Stimulated activated CD4-positive, alpha-beta T cell treated with anti-CD3 and anti-CD28 coated beads, Interleukin-1b, Interleukin-23, amount 100 ng/mL, for 4 hours (primary cell): ENCODE data around the gene PRKCB.

ENCODE experiments used
- DNase-seq, 2 donors: peaks; one replicate each; pipeline ENCODE4 v3.0.0-alpha.2; 2020; ENCODE audit warnings: low read depth in 2 of 2

Gene PRKCB

DNA sequence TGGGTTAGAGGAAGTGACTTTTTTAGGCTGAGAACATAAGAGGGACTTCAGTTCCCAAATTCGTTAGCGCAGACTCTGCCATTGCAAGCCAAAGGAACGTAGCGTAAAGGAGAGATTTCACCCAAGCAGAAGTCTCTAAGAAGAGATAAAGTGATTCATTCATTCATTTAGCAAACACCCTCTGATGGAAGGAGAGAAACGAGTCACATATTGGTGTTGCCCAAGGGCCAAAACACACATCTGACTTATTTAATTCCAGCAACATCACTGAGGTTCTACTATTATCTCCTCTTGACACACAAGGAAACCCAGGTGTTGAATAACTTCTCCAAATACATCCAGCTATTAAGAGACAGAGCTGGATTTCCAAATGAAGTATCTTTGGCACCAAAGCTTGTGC is 334.6 kb downstream of the PRKCB start:
- no peak for DNase-seq

DNA sequence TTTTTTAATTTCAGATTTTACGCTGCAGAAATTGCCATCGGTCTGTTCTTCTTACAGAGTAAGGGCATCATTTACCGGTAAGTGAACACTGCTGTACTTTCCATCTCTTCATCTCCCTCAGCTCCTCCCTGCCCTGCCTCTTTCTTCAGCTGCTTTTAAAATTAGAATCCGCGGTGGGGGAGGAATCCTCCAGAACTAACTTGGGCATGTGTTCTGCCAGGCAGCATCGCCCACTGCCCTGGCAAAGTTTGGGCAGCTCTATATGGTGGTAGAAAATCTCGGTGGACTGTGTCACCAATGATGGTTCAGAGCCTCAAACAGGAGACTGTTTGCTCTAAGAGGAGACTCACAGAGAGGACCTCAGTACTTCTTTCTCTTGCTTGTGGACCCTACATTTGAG is 338.7 kb downstream of the PRKCB start:
- DNase-seq, result no peak

DNA sequence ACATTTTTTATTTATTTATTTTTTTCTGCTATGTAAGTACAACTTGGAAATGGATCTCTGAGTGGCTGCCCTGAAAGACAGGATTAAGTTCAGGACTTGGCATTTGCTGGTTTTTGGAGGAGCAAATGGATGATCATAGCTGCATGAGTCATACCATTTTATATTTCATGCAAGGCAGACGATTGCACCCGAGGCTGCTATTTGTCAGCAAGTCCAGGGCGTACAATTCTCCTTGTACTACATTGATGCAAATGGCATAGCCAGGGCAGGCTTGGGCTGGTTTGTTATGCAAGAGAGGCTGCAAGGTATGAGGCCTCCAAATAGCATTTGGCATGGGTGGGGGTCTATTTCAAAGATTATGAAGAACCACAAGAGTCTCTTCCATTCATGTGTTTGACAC is 339.2 kb downstream of the PRKCB start:
- no peak for DNase-seq

DNA sequence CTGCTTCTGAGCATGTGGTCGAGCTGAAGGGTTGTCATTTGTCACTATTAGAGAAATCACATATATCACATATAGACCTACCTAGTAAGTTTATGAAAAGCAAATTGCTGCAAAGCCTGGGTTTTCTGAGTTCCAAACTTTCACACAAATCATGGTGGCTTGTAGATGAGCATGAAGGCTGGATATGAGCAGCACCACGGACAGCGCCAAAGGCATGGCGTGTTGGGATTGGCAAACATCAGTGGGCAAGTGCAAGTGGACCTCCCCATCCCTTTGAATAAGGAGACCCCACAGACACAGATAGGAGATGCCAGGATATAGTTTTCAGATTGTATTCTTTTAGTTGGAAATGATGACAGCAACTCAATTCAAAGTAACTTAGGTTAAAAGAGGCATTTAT is 342.7 kb downstream of the PRKCB start:
- DNase-seq, result peak in 1 of 2 donors; percentile 1

DNA sequence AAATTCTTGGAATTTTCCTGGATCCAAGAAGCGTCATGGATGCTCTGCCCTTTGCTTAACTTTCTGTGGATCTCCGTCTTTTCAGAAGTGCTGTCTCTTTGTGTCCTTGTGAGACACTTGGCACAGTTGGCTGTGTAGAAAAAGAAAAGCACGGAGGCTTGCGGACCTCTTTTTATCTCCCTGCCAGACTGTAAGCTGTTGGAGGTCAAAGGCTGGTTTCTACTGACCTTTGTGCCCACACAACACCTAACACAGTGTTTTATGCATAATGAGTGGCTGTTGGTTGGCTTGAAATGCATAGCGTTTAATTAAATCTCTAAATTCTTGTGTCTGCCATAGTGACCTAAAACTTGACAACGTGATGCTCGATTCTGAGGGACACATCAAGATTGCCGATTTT is 344.7 kb downstream of the PRKCB start:
- DNase-seq, result no peak

DNA sequence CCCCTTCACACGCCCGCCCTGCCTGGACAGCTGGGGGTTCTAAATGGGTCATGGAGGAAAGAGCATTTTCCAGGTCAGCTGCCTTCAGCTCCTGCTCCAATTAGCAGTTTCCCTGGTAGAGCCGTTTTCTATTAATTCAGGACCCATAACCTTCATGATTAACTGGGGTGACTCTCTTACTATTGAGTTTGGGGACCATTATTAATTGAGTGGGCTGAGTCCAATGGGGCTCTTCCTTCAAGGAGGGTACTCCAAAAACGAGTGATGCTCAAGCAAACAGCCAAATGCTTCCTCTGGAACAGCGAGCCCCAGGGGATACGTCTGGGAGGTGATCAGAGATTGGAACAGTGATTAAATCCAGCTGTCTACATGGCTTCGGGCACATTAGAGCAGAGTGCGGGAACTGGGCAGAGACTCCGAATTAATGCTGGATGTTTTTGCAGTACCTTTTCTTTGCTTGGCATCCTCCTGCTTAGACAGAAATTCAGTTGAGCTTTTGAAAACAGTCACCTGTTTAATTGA is 352.3 kb downstream of the PRKCB start:
- no peak for DNase-seq

DNA sequence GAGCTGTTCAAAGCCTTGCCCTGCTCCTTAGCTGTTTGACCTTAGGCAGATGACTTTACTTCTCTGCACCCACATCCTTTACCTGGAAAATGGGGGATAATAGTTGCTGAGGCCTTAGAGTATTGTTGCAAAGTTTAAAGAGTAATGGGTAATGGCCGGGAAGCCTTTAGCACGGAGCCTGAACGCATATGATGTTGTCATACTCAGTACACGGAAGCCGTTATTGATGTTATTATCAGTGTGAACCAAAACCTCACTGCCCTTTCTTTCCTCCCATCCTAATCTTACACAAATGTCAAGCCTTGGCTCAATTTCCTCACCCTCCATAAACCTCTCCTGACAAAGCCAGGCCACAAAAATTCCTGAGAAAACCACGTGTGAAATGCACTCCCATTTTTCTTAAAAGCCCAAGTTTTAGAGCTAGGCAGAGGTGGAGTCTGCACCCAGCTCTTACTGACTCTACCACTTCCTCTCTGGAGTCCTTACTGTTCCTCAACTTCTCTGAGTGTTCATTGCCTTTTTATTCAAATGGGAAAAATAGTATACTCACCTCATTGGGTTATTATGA is 353.1 kb downstream of the PRKCB start:
- DNase-seq, result no peak

DNA sequence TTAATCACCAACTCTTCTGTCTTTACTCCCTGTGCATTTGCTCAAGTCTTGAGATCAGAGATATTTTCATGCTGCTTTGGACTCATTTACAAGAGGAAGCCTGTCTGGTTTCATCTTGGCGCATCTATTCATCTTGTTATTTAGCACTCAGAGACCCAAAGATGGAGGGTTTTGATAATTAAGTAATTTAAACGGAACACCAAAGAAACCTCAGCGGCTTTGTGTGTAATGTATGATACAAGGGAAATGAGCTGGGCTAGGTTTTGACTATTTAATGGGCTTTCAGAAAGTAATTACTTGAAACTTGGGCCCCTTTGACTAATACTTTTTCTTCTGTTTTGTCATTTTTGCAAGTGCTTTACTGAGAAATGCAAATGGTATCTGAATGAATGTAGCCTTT is 354.2 kb downstream of the PRKCB start:
- no peak for DNase-seq

DNA sequence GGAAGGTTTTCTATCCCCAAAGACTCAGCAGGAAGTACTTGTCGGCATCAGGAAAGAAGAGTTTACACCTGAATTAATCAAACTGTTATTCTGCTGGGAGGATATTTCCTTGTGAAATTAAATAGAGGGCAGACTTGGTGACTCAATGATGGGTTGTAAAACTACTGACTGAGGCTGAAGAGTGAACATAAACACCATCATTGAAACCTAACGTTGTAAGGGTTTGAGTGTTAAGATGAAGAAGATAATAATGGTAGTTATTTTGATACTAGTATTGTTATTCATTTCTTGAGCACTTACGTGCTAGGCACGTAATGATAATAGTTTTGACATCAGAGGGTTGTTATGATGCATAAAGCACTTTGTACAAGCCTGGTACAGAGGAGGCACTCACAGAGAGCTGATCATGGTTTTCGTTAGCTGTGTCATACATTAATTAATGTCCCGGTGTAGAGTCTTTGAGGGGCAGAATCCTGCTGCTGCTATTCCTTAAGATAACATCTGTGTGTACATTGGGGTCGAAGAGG is 356.2 kb downstream of the PRKCB start:
- no peak for DNase-seq

DNA sequence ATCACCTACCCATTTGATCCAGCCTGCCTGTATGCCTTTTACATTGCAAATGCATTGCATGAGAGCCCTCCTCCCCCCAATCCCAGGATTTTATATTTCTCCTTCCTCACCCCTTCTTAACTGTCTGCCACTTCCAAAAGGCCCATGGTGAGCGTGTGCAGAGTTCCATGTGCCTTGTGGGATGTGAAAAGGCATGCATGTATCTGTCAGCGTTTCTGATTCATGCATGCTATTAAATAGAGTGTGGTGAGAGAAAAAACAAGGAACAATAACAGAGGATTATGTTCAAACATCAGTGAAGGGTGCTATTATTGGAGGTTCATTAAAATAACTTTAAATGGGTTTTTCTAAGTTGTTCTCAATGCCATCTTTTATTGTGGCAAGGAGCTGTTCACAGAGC is 359.4 kb downstream of the PRKCB start:
- DNase-seq, result no peak

DNA sequence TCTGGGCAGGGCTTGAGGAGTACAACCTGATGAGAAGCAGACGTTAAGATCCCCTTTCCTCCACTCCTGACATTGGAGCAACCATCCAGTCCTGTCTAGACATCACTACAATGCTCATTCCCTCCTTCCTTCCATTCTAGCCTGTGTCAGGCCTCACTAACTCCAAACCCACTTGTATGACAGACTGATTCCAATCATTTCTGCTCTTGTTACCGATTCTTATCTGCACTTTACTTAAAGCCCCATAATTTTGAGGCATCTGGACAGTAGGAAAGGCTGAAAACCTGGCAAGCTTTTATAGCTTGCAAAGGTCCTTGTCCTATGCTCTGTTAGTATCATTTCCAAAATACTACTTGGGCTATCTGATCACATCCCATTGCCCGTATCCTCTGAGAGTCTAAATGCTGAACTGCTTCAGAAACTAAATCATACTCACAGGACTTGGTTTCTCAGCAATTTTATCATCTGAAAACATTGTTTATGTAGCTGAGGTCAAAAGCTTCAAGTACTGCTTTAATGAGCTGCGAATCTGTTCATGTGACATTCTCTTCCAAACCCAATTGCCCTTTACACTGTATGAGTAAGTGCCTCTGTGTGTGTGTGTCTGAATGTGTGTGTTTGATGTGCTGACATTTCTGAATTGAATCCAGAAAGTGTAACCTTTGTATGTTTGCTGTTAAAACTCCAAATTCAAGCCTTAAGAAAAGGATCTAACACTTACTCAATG is 363.2 kb downstream of the PRKCB start:
- DNase-seq, result no peak

DNA sequence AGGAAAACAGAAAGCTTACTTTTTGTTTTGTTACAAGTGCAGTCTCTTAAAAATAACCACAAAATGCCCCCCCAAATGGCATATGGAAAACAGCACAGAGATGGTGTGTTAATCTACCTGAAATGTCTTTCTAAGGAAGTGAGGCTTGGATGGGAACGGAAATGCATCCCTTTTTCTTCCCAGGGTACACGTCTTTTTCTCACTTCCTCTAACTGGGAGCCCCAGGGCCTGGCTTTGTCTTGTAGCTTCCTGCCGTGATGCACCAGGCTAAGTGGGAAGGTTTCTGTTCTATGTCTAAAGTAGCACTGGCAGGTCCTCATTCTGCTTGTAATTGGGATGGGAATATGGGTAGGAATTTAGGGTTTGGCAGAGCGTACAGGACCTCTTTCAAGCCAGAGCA is 367.9 kb downstream of the PRKCB start:
- no peak for DNase-seq

DNA sequence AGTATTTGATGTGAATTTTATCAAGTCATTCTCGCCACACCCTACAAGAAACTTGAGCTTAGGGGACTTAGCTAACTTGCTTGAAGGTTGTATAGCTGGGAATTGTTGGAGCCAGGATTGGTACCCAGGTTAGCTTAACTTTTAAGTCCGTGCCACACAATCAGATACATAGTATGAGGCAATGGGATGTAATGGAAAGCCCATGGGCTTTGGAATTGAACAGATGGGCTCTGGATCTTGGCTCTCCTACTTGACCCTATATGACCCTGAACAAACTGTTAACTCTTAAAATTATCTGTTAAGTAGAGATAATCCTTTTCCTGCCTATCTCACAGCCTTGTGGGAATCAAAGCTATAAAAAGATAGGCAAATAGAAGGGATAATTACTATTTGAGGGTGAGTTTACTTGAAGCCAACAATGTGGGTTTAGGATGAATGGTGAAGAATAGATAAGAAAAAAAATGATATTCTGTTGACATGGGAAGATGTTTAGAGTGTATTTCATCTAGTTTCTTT is 368.4 kb downstream of the PRKCB start:
- no peak for DNase-seq

DNA sequence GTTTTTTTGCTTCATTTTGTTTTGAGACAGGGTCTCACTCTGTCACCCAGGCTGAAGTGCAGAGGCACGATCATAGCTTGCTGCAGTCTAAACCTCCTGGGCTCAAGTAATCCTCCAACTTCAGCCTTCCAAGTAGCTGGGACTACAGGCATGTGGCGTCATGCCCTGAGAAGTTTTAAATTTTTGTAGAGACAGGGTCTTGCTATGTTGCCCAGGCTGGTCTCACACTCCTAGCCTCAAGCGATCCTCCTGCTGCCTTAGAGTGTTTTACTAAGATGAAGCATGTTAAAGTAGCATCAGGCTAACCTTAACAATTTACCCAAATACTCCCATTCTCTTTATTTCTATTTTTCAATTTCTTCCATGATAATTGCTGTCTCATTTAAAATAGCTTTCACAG is 371.1 kb downstream of the PRKCB start:
- no peak for DNase-seq

DNA sequence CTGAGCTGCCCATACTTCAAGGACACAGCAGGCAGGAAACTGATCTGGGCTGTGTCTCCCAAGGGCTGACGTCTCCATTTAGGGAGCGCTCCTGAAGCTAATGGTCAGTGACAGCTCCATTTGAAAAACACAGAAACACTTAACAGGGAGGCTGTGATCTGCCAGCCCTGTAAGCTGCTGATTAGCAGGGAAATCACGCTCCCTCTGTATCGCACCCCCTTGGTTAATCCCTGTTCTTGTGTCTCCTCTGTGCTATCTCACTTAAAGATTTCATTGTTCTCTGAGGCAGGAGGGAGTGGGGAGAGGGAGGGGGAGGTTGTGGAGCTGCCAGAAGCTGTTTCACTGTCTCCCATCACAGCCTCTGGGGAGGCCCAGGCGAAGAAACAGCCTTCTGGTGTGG is 372.9 kb downstream of the PRKCB start:
- no peak for DNase-seq

DNA sequence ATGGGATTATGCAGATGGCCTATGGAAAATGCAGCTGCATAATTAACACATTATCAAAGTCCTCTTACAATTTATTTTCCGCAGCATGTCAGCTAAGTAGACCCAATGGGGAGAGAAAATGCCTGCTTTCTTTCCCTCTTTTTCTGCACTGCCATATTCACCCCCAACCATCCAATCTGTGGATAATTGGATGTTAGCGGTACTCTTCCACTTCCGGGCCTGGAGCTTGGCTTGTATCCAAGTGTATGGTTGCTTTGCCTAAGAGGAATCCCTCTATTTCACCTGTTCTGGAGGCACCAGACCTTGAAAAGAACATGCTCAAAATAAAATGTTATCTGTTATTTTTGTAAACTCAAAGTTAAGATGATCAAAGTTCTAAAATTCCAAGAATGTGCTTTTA is 379.2 kb downstream of the PRKCB start:
- no peak for DNase-seq

DNA sequence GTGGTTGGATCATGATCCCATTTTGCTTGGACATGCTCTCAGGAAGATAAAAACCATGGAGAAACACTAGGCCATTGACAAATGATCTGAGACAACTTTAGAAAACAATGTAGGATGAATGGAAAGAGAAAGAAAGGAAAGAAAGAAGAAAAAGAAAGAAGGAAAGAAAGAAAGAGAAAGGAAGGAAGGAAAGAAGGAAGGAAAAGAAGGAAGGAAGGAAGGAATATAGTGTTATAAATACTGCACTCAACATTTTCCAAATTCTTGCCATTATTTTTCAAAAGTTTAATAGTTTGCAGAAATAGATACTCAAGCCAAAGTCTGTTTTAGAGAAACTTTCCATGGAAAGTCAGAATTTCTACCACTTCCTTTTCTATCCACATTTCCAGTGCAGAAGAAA is 381.2 kb downstream of the PRKCB start:
- DNase-seq, result no peak

DNA sequence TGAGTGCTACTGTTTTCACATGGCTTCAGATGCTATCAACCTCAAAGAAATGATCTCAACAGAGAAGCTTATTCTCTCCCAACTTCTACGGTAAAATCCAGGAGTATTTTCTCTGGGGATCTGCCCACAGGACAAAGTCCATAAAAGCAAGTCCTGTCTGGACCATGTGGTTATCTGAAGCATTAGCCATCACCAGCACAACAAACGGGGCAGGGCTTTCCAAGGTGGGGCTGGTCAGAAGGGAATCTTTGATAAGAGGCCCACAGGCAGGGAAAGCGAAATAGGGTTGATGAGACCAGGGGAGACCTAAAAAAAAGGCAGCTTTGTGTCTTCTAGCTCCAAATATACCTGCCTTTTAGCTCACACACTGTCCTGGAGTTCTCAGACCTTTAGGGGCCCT is 381.7 kb downstream of the PRKCB start:
- DNase-seq, result no peak

DNA sequence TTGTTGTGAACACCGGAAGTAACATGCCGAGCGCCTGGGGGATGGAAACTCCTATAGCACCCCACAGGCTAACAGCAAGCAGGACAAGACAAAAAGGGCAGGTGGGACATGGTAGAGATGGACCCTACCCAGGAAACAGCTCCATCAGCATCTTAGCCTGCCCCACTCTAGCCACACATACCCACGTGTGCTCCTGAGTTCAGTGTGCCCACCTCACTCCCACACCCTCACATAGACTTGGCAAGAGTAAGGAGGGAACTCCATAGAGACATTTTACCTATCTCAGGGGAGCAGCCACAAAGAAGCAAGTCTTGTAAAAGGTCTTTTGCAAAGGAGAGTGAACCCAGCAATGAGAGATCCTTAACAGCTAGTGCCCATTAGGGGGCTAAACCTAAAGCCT is 382.5 kb downstream of the PRKCB start:
- no peak for DNase-seq

DNA sequence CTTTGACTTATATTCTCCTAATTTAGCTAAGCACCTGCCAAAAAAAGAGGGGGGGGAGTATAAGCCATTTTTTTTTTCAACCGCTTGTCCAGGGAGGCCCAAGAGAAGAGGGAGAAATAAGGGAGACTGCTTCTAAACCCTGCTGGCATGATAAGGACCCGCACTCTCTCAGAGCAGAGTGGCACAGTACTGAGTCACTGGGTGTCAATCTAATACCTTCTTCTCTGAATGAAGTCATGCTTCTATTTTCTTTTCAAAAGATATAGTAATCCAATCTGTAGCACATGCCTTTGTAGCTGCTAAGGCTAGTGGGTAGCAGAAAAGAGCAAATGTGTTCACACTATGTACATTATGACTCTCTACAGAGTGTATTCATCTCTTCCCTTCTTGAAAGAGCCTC is 385.4 kb downstream of the PRKCB start:
- DNase-seq, result no peak

DNA sequence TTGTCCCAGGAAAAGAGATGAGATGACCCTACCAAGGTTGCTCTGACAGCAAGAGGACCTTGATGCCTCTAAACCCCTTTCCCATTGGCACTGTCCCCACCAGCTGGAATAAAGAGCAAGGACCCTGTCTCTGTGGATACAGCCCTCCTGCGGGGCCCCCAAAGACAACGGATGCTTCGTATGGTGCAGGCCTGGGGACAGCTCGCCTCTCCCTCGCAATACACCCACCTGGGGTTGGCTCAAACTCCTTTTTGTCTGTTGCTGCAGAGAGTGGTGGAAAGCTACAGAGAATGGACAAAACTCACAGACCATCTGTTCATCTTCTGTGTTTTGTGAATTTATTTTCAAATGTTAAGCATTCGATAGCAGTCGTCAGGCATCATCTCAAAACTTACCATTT is 392.7 kb downstream of the PRKCB start:
- DNase-seq, result no peak

DNA sequence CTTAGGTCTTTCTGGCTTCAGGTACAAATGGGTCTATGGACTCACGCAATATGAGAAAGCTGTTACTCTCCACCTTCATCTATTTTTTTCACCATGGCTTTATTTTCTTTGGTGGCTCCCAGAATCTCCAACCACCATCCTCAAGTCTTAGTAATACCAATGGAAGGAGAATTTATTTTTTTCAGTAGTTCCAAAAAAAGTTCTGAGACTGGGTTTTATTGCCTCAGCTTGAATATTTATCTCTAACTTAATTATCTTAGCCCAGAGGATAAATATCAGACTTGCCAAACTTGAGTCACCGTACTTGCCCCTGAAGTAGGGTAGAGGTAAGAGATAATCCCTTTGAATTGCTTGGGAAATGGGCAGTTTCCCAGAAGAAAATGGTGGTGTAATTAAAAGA is 397.2 kb downstream of the PRKCB start:
- no peak for DNase-seq

DNA sequence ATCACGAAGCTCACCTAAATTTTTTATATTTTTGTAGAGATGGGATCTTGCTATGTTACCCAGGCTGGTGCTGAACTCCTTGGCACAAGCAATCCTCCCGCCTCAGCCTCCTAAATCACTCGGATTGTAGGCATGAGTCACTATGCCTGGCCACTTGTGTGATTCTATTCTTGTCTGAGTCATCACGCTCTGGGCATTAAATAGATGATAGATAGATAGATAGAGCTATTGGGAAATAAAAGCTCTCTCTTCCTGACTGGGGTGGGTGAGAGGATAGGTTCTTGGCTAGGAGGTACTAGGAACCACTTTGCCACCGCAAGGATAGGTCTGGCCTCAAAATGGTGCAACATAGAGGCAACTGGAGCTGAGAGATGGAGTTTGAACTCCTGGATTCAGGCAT is 399.0 kb downstream of the PRKCB start:
- no peak for DNase-seq
